B cell (primary cell): ENCODE data around the gene PAWR. TPM values are rescaled to one million over a fixed set of nuclear protein-coding genes. Genes with fewer than 3 reads are reported as not detected.

Experiments used
- ATAC-seq: fragments of 200-7000 bp; cut with Tn5 transposase; one replicate; pipeline ENCODE4 v1.10.0; 2021; ENCODE audit warnings: low read depth, mild to moderate bottlenecking, moderate number of reproducible peaks, moderate library complexity
- CTCF ChIA-PET: fragments of 350-600 bp; sonication (Branson Sonifier 250); formaldehyde crosslinking; loops from one replicate; lab custom pipeline; 2021; ENCODE audit warnings: antibody characterized with exemption, inconsistent platforms; lab: Charles Lee
- POLR2A ChIA-PET: fragments of 350-600 bp; sonication (Branson Sonifier 250); formaldehyde crosslinking; loops from one replicate; lab custom pipeline; 2021; ENCODE audit warnings: antibody characterized with exemption; lab: Charles Lee
- DNase-seq: peaks from one replicate; pipeline ENCODE4 v3.0.0; 2013
- H2AFZ ChIP-seq: 2 replicates; pipeline ENCODE4 v1.6.1; 2012; ENCODE audit warnings: mild to moderate bottlenecking, low read depth, low read length; ENCODE audit not compliant: insufficient read depth, poor library complexity, severe bottlenecking
- H3K27ac ChIP-seq, 2 donors: 1 replicate in 1 of 2; 2 replicates in 1 of 2; pipeline ENCODE4 v1.5.1; 2012 to 2013; ENCODE audit warnings: low read length in 2 of 2, mild to moderate bottlenecking in 2 of 2, moderate library complexity in 1 of 2
- H3K27me3 ChIP-seq, 4 experiments: fragments of 200-600 bp in 1 of 4; sonication (generic) in 1 of 4; replicated peaks in 1 of 4; 1 replicate in 2 of 4; 2 replicates in 2 of 4; pipeline versions ENCODE4 v1.6.1 to v1.7.0; 2013 to 2016; ENCODE audit warnings: low read length in 3 of 4, mild to moderate bottlenecking in 2 of 4, mixed read lengths in 1 of 4, moderate library complexity in 1 of 4; ENCODE audit not compliant: insufficient read depth in 4 of 4, control insufficient read depth in 3 of 4; ENCODE audit errors: control extremely low read depth in 1 of 4
- H3K36me3 ChIP-seq, 2 experiments: replicated peaks in 1 of 2; 1 replicate in 1 of 2; 2 replicates in 1 of 2; pipeline versions ENCODE4 v1.6.1 to v1.7.1; 2013; ENCODE audit warnings: low read length in 1 of 2; ENCODE audit not compliant: insufficient read depth in 2 of 2, control insufficient read depth in 1 of 2; ENCODE audit errors: control extremely low read depth in 1 of 2, extremely low read depth in 1 of 2
- H3K4me1 ChIP-seq, 2 donors: fragments of 200-600 bp in 1 of 2; sonication (generic) in 1 of 2; 1 replicate in 1 of 2; 2 replicates in 1 of 2; pipeline versions ENCODE4 v1.5.1 to v1.6.1; 2013 to 2017; ENCODE audit warnings: low read length in 2 of 2; ENCODE audit not compliant: control insufficient read depth in 2 of 2, insufficient read depth in 2 of 2
- H3K4me2 ChIP-seq: replicated peaks from 2 replicates; pipeline ENCODE3; 2012; ENCODE audit warnings: mild to moderate bottlenecking, low read depth, low read length; ENCODE audit not compliant: poor library complexity, severe bottlenecking
- H3K4me3 ChIP-seq, 5 experiments: fragments of 200-600 bp in 1 of 5; sonication (generic) in 1 of 5; 1 replicate in 3 of 5; 2 replicates in 2 of 5; pipeline versions ENCODE4 v1.5.1 to v1.7.0; 2011 to 2016; ENCODE audit warnings: low read length in 4 of 5, mild to moderate bottlenecking in 4 of 5, low read depth in 2 of 5, control low read depth in 1 of 5, moderate library complexity in 1 of 5; ENCODE audit not compliant: insufficient read depth in 1 of 5; ENCODE audit errors: control extremely low read depth in 1 of 5, extremely low read depth in 1 of 5
- H3K79me2 ChIP-seq: fragments of 200-600 bp; sonication (generic); one replicate; pipeline ENCODE4 v1.6.0; 2016; ENCODE audit warnings: low read length; ENCODE audit not compliant: control insufficient read depth, insufficient read depth
- H3K9ac ChIP-seq: fragments of 200-600 bp; sonication (generic); 2 replicates; pipeline ENCODE4 v1.6.1; 2017; ENCODE audit warnings: mild to moderate bottlenecking, low read length, moderate library complexity
- H3K9me3 ChIP-seq, 3 donors: one replicate each; pipeline versions ENCODE4 v1.6.1 to v1.7.1; 2013; ENCODE audit warnings: low read length in 2 of 3; ENCODE audit not compliant: control insufficient read depth in 2 of 3, insufficient read depth in 1 of 3; ENCODE audit errors: control extremely low read depth in 1 of 3
- H4K20me1 ChIP-seq: 2 replicates; pipeline ENCODE4 v1.6.0; 2012; ENCODE audit warnings: mild to moderate bottlenecking, low read length; ENCODE audit not compliant: insufficient read depth, control insufficient read depth, poor library complexity, severe bottlenecking
- H3K27ac Mint-ChIP-seq: one replicate; pipeline ENCODE4 v1.8.0; 2021; ENCODE audit warnings: mixed read lengths
- H3K27me3 Mint-ChIP-seq: one replicate; pipeline ENCODE4 v1.8.0; 2021; ENCODE audit warnings: mixed read lengths
- H3K4me1 Mint-ChIP-seq: one replicate; pipeline ENCODE4 v1.8.0; 2021; ENCODE audit warnings: mixed read lengths
- H3K4me3 Mint-ChIP-seq: one replicate; pipeline ENCODE4 v1.8.0; 2021; ENCODE audit warnings: mixed read lengths
- H3K9me3 Mint-ChIP-seq: one replicate; pipeline ENCODE4 v1.8.0; 2022; ENCODE audit warnings: mixed read lengths; ENCODE audit not compliant: insufficient read depth
- EZH2 ChIP-seq: IDR thresholded peaks from 2 replicates; pipeline ENCODE4 v1.6.1; 2012; ENCODE audit warnings: borderline replicate concordance, low read depth, mild to moderate bottlenecking, moderate library complexity, low read length; ENCODE audit not compliant: insufficient read depth, poor library complexity, severe bottlenecking
- WGBS: methylation state at CpG from one replicate; pipeline ENCODE4 v1.1.5; 2013; ENCODE audit warnings: missing lambda C conversion rate; ENCODE audit not compliant: insufficient coverage; 5-methylcytosine and 5-hydroxymethylcytosine counted together
- intact Hi-C: fragments of 100-400 bp; cut with micrococcal nuclease; formaldehyde crosslinking; loops from one replicate; pipeline ENCODE4 v1.10.0; 2022
- polyA plus RNA-seq: library from polyadenylated mRNA; depleted of rRNA; stranded (reverse); fragments of >200 nt; gene quantifications from 2 replicates; pipeline ENCODE4 v1.2.3, GENCODE V29; 2012
- total RNA-seq, 2 donors: library from RNA; stranded (reverse); fragments of 120-200 nt in 1 of 2; gene quantifications; 1 replicate in 1 of 2; 2 replicates in 1 of 2; pipeline versions ENCODE4 v1.2.3 to v1.2.4, GENCODE V29; 2013 to 2022
- TF ChIP-seq, protein P1 (sequence below): fragments of 200-600 bp; IDR thresholded peaks from one replicate; pipeline ENCODE4 v1.8.0; 2022; ENCODE audit warnings: antibody characterized with exemption, mild to moderate bottlenecking

PAWR gene
- total and polyA plus RNA-seq, 2 donors (not counting 1 experiment from before 2014, with no cell fraction given): 17.9 to 90.1 TPM

DNA sequence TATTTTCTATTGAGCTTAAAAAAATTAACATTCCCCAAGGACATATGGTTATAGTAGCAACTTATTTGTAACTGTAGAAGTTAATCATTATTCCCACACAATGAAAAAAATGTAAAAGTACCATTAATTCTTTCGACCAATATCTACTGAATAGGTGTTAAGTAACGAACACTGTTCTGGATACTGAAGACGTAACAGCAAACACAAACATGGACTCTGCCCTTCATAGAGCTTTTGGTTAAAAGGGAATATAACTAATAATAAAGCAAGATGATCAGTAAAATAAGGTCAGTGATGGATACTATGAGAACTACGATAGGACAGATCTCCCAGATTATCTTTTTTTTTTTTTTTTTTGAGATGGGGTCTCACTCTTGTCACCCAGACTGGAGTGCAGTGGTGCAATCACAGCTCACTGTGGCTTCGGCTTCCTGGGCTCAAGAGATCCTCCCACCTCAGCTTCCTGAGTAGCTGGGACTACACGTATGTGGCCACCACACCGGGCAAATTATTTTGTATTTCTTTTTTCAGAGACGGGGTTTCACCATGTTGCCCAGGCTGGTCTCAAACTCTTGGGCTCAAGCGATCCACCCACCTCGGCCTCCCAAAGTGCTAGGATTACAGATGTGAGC, 93.9 kb downstream of the PAWR start:
- Mint-ChIP-seq H3K4me1 (no peaks in the 10 kb centered on the region), H3K27me3 (no peaks in the 10 kb centered on the region), H3K27ac (no peak overlapping the region), H3K4me3 (no peak overlapping the region), H3K9me3 (no peaks in the 10 kb centered on the region)
- H3K9ac ChIP-seq: no peak overlapping the region
- ATAC-seq (no peak), DNase-seq (no peak)
- H3K4me1 ChIP-seq: no peaks in the 10 kb centered on the region
- no peaks in the 10 kb centered on the region for H3K27me3 ChIP-seq
- H3K9me3 ChIP-seq: no peaks in the 10 kb centered on the region
- CTCF ChIA-PET: interaction anchor here (0.7 kb wide), 1 partner anchor 884 kb away, joined by 5 read pairs; no protein-coding TSS in a partner anchor
- TF ChIP-seq EZH2: no peak
- TF ChIP-seq, protein P1, sequence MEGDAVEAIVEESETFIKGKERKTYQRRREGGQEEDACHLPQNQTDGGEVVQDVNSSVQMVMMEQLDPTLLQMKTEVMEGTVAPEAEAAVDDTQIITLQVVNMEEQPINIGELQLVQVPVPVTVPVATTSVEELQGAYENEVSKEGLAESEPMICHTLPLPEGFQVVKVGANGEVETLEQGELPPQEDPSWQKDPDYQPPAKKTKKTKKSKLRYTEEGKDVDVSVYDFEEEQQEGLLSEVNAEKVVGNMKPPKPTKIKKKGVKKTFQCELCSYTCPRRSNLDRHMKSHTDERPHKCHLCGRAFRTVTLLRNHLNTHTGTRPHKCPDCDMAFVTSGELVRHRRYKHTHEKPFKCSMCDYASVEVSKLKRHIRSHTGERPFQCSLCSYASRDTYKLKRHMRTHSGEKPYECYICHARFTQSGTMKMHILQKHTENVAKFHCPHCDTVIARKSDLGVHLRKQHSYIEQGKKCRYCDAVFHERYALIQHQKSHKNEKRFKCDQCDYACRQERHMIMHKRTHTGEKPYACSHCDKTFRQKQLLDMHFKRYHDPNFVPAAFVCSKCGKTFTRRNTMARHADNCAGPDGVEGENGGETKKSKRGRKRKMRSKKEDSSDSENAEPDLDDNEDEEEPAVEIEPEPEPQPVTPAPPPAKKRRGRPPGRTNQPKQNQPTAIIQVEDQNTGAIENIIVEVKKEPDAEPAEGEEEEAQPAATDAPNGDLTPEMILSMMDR: no peak
- no peak overlapping the region for H3K4me3 ChIP-seq
- no peak overlapping the region for H2AFZ ChIP-seq
- no peaks in the 10 kb centered on the region for H3K79me2 ChIP-seq
- no peak overlapping the region for H3K4me2 ChIP-seq
- no peaks in the 10 kb centered on the region for H4K20me1 ChIP-seq
- POLR2A ChIA-PET: interaction anchor here (0.7 kb wide), 2 partner anchors 12 to 20 kb away, joined by 4 to 7 read pairs; no protein-coding TSS in a partner anchor
- intact Hi-C loops: no loop called here
- H3K36me3 ChIP-seq: peaks cover 0 to 7% of the 10 kb centered on the region in 2 experiments
- no peak overlapping the region for H3K27ac ChIP-seq
- WGBS: 79% methylated on average over 6 of the region's 10 CpGs

DNA sequence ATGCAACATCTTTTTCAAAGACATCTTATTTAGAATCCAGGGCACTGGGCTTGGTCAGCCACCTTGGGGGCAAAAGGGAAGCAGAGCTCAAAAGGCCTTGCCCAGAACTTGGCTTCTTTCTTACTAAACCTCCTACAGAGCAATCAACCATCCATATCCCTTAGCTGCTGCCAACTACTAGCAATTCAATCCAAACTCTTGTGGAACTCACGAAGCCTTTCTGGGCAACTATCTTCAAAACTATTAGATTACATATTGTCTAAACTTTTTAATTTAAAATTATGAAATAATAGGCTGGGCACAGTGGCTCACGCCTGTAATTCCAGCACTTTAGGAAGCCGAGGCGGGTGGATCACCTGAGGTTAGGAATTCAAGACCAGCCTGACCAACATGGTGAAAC, 95.5 kb downstream of the PAWR start:
- H3K27ac ChIP-seq: no peak overlapping the region
- DNase-seq: no peak
- H2AFZ ChIP-seq: no peak overlapping the region
- no peaks in the 10 kb centered on the region for H3K27me3 ChIP-seq
- H3K4me3 ChIP-seq: no peak overlapping the region
- ChIA-PET POLR2A (no interaction called here), CTCF (no interaction called here)
- TF ChIP-seq, protein P1: no peak
- no peak for TF ChIP-seq EZH2
- WGBS: no CpG with 5 or more reads among the region's 4 CpGs
- H3K9me3 ChIP-seq: no peaks in the 10 kb centered on the region
- intact Hi-C loops: no loop called here
- Mint-ChIP-seq H3K4me1 (no peaks in the 10 kb centered on the region), H3K4me3 (no peak overlapping the region), H3K27me3 (no peaks in the 10 kb centered on the region), H3K9me3 (no peaks in the 10 kb centered on the region), H3K27ac (no peak overlapping the region)
- no peak overlapping the region for H3K9ac ChIP-seq
- H3K4me1 ChIP-seq: no peaks in the 10 kb centered on the region
- no peaks in the 10 kb centered on the region for H4K20me1 ChIP-seq
- ATAC-seq: no peak
- no peaks in the 10 kb centered on the region for H3K79me2 ChIP-seq
- peaks cover 3 to 14% of the 10 kb centered on the region in 2 experiments for H3K36me3 ChIP-seq
- H3K4me2 ChIP-seq: no peak overlapping the region
